Activated CD8-positive, alpha-beta T cell treated with anti-CD3 and anti-CD28 coated beads, Interleukin-2, amount 10 ng/mL, durations not matched to agents 7 days and 5 days (primary cell): Measurements from ENCODE around the gene ITFG2. TPM values are rescaled to one million over a fixed set of nuclear protein-coding genes. Genes with fewer than 3 reads are reported as not detected.
A peak's percentile ranks its signal among the peaks of the same experiment; 100 is the strongest.

Experiments used
- ATAC-seq: fragments of 150-1000 bp; cut with Tn5 transposase; one replicate; pipeline ENCODE4 v1.10.0; 2021; ENCODE audit warnings: moderate library complexity
- CTCF ChIA-PET: fragments of 350-600 bp; sonication (Branson Sonifier 250); formaldehyde crosslinking; loops from one replicate; lab custom pipeline; 2021; ENCODE audit warnings: antibody characterized with exemption; lab: Charles Lee
- POLR2A ChIA-PET: fragments of 350-600 bp; sonication (Branson Sonifier 250); formaldehyde crosslinking; loops from one replicate; lab custom pipeline; 2021; ENCODE audit warnings: antibody characterized with exemption; lab: Charles Lee
- DNase-seq: peaks from one replicate; pipeline ENCODE4 v3.0.0-alpha.2; 2020
- H3K27ac Mint-ChIP-seq: one replicate; pipeline ENCODE4 v1.8.0; 2021; ENCODE audit warnings: mild to moderate bottlenecking, mixed read lengths
- H3K27me3 Mint-ChIP-seq: one replicate; pipeline ENCODE4 v1.8.0; 2021; ENCODE audit warnings: low read depth, mixed read lengths
- H3K36me3 Mint-ChIP-seq: one replicate; pipeline ENCODE4 v1.8.0; 2021; ENCODE audit warnings: low read depth, mixed read lengths
- H3K4me1 Mint-ChIP-seq: one replicate; pipeline ENCODE4 v1.8.0; 2021; ENCODE audit warnings: low read depth, mixed read lengths
- H3K4me3 Mint-ChIP-seq: one replicate; pipeline ENCODE4 v1.8.0; 2021; ENCODE audit warnings: mild to moderate bottlenecking, mixed read lengths
- H3K9me3 Mint-ChIP-seq: one replicate; pipeline ENCODE4 v1.8.0; 2022; ENCODE audit warnings: mixed read lengths; ENCODE audit not compliant: insufficient read depth
- total RNA-seq, 2 experiments: library from RNA; stranded (reverse); gene quantifications; one replicate each; pipeline ENCODE4 v1.2.3, GENCODE V29; 2021

Gene ITFG2
- total RNA-seq, 2 experiments from 2014 or later, result 42.3 to 44.5 TPM

GRCh38 chr12:2835691-2836403, 23.4 kb downstream of the ITFG2 start:
- H3K27ac Mint-ChIP-seq, result no peak overlapping the region
- H3K4me3 Mint-ChIP-seq, result no peak overlapping the region
- H3K27me3 Mint-ChIP-seq, result no peaks in the 10 kb centered on the region
- POLR2A ChIA-PET, result interaction anchor here (1.0 kb wide), 1 partner anchor 41 kb away, joined by 5 read pairs; the partner anchor contains the start of genes FOXM1 and RHNO1
- H3K4me1 Mint-ChIP-seq, result no peaks in the 10 kb centered on the region
- CTCF ChIA-PET, result no interaction called here
- ATAC-seq, result no peak
- no peak for DNase-seq
- peaks cover 14% of the 10 kb centered on the region for H3K36me3 Mint-ChIP-seq
- H3K9me3 Mint-ChIP-seq, result no peaks in the 10 kb centered on the region

- Mint-ChIP-seq H3K27ac (no peak overlapping the region), H3K9me3 (no peaks in the 10 kb centered on the region), H3K36me3 (peaks cover 10% of the 10 kb centered on the region), H3K27me3 (no peaks in the 10 kb centered on the region), H3K4me1 (no peaks in the 10 kb centered on the region), H3K4me3 (no peak overlapping the region)
- DNase-seq (no peak), ATAC-seq (no peak)
- CTCF ChIA-PET, result no interaction called here
- POLR2A ChIA-PET, result no interaction called here
These were observed 24.1 kb downstream of the ITFG2 start for GRCh38 chr12:2836574-2836973.

GRCh38 chr12:2841056-2841650, 28.7 kb downstream of the ITFG2 start:
- peaks cover 13% of the 10 kb centered on the region for H3K36me3 Mint-ChIP-seq
- no peak overlapping the region for H3K4me3 Mint-ChIP-seq
- no peaks in the 10 kb centered on the region for H3K4me1 Mint-ChIP-seq
- no peak overlapping the region for H3K27ac Mint-ChIP-seq
- no peak for ATAC-seq
- no peaks in the 10 kb centered on the region for H3K9me3 Mint-ChIP-seq
- ChIA-PET POLR2A (no interaction called here), CTCF (no interaction called here)
- no peak for DNase-seq
- no peaks in the 10 kb centered on the region for H3K27me3 Mint-ChIP-seq

GRCh38 chr12:2842948-2843347, 30.5 kb downstream of the ITFG2 start:
- no peaks in the 10 kb centered on the region for H3K4me1 Mint-ChIP-seq
- CTCF ChIA-PET, result no interaction called here
- ATAC-seq, result no peak
- H3K27me3 Mint-ChIP-seq, result no peaks in the 10 kb centered on the region
- peaks cover 10% of the 10 kb centered on the region for H3K36me3 Mint-ChIP-seq
- H3K4me3 Mint-ChIP-seq, result no peak overlapping the region
- POLR2A ChIA-PET, result no interaction called here
- no peak for DNase-seq
- H3K27ac Mint-ChIP-seq, result no peak overlapping the region
- no peaks in the 10 kb centered on the region for H3K9me3 Mint-ChIP-seq

- H3K4me3 Mint-ChIP-seq, result no peak overlapping the region
- no peak for DNase-seq
- no peaks in the 10 kb centered on the region for H3K27me3 Mint-ChIP-seq
- ATAC-seq, result no peak
- H3K36me3 Mint-ChIP-seq, result peaks cover 5% of the 10 kb centered on the region
- no peaks in the 10 kb centered on the region for H3K9me3 Mint-ChIP-seq
- POLR2A ChIA-PET, result interaction anchor here (1.2 to 1.3 kb wide), 2 partner anchors 10 to 32 kb away, joined by 3 to 4 read pairs; partner anchors contain the start of genes FOXM1 and RHNO1
- CTCF ChIA-PET, result interaction anchor here (1.0 to 3.1 kb wide), 5 partner anchors 9 to 162 kb away, joined by 3 to 11 read pairs (median 5); no protein-coding TSS in a partner anchor
- H3K4me1 Mint-ChIP-seq, result no peaks in the 10 kb centered on the region
- no peak overlapping the region for H3K27ac Mint-ChIP-seq
These were observed 32.3 kb downstream of the ITFG2 start for GRCh38 chr12:2844786-2845185.

- ChIA-PET CTCF (interaction anchor here (1.0 to 3.1 kb wide), 7 partner anchors 9 to 162 kb away, joined by 3 to 11 read pairs (median 4); no protein-coding TSS in a partner anchor), POLR2A (interaction anchor here (0.9 to 1.3 kb wide), 3 partner anchors 10 to 32 kb away, joined by 3 to 4 read pairs (median 3); partner anchors contain the start of genes FOXM1, RHNO1 and TEX52)
- no peak overlapping the region for H3K27ac Mint-ChIP-seq
- H3K4me1 Mint-ChIP-seq, result no peaks in the 10 kb centered on the region
- ATAC-seq (no peak), DNase-seq (no peak)
- no peak overlapping the region for H3K4me3 Mint-ChIP-seq
- H3K27me3 Mint-ChIP-seq, result no peaks in the 10 kb centered on the region
- no peaks in the 10 kb centered on the region for H3K9me3 Mint-ChIP-seq
- H3K36me3 Mint-ChIP-seq, result peaks cover 4% of the 10 kb centered on the region
These were observed 32.8 kb downstream of the ITFG2 start for GRCh38 chr12:2845280-2845679.

- no peaks in the 10 kb centered on the region for H3K4me1 Mint-ChIP-seq
- H3K36me3 Mint-ChIP-seq, result no peaks in the 10 kb centered on the region
- DNase-seq (no peak), ATAC-seq (no peak)
- H3K9me3 Mint-ChIP-seq, result no peaks in the 10 kb centered on the region
- CTCF ChIA-PET, result interaction anchor here (1.4 kb wide), 1 partner anchor 92 kb away, joined by 4 read pairs; no protein-coding TSS in a partner anchor
- no peak overlapping the region for H3K4me3 Mint-ChIP-seq
- POLR2A ChIA-PET, result interaction anchor here (0.6 kb wide), 1 partner anchor 1551 kb away, joined by 6 read pairs; no protein-coding TSS in a partner anchor
- H3K27me3 Mint-ChIP-seq, result no peaks in the 10 kb centered on the region
- no peak overlapping the region for H3K27ac Mint-ChIP-seq
These were observed 39.5 kb downstream of the ITFG2 start for GRCh38 chr12:2851931-2852330.

GRCh38 chr12:2853626-2854025, 41.2 kb downstream of the ITFG2 start:
- peak; percentile 65 for ATAC-seq
- peaks cover 8% of the 10 kb centered on the region for H3K36me3 Mint-ChIP-seq
- no peaks in the 10 kb centered on the region for H3K27me3 Mint-ChIP-seq
- no peaks in the 10 kb centered on the region for H3K4me1 Mint-ChIP-seq
- no peak overlapping the region for H3K4me3 Mint-ChIP-seq
- no peak overlapping the region for H3K27ac Mint-ChIP-seq
- ChIA-PET CTCF (interaction anchor here (1.0 to 2.3 kb wide), 14 partner anchors 8 to 181 kb away, joined by 3 to 17 read pairs (median 4); partner anchors contain the start of genes FOXM1, RHNO1 and TULP3), POLR2A (interaction anchor here (1.1 kb wide), 1 partner anchor 23 kb away, joined by 4 read pairs; the partner anchor contains the start of genes FOXM1 and RHNO1)
- DNase-seq, result peak; percentile 54
- H3K9me3 Mint-ChIP-seq, result no peaks in the 10 kb centered on the region

- H3K4me1 Mint-ChIP-seq, result no peaks in the 10 kb centered on the region
- CTCF ChIA-PET, result interaction anchor here (1.0 to 2.3 kb wide), 11 partner anchors 9 to 180 kb away, joined by 3 to 17 read pairs (median 5); partner anchors contain the start of genes FOXM1, RHNO1 and TULP3
- no peaks in the 10 kb centered on the region for H3K27me3 Mint-ChIP-seq
- peaks cover 19% of the 10 kb centered on the region for H3K36me3 Mint-ChIP-seq
- H3K27ac Mint-ChIP-seq, result no peak overlapping the region
- DNase-seq (no peak), ATAC-seq (no peak)
- H3K4me3 Mint-ChIP-seq, result no peak overlapping the region
- POLR2A ChIA-PET, result interaction anchor here (1.1 to 1.2 kb wide), 2 partner anchors 10 to 22 kb away, joined by 4 read pairs; partner anchors contain the start of genes FOXM1 and RHNO1
- no peaks in the 10 kb centered on the region for H3K9me3 Mint-ChIP-seq
These were observed 42.4 kb downstream of the ITFG2 start for GRCh38 chr12:2854669-2855453.

GRCh38 chr12:2855546-2855945, 43.1 kb downstream of the ITFG2 start:
- ATAC-seq, result no peak
- Mint-ChIP-seq H3K9me3 (no peaks in the 10 kb centered on the region), H3K4me1 (no peaks in the 10 kb centered on the region), H3K4me3 (no peak overlapping the region), H3K36me3 (peaks cover 25% of the 10 kb centered on the region), H3K27ac (no peak overlapping the region), H3K27me3 (no peaks in the 10 kb centered on the region)
- ChIA-PET CTCF (interaction anchor here (2.3 kb wide), 1 partner anchor 89 kb away, joined by 17 read pairs; no protein-coding TSS in a partner anchor), POLR2A (interaction anchor here (1.2 to 1.4 kb wide), 2 partner anchors 11 to 21 kb away, joined by 4 to 6 read pairs; partner anchors contain the start of genes FOXM1 and RHNO1)
- no peak for DNase-seq

GRCh38 chr12:2856051-2856450, 43.6 kb downstream of the ITFG2 start:
- no peak for ATAC-seq
- CTCF ChIA-PET, result no interaction called here

More at GRCh38 chr12:2856051-2856450, 43.6 kb downstream of the ITFG2 start:
- POLR2A ChIA-PET, result interaction anchor here (0.7 to 1.6 kb wide), 3 partner anchors 11 to 21 kb away, joined by 3 to 6 read pairs (median 4); partner anchors contain the start of genes FOXM1 and RHNO1
- H3K4me1 Mint-ChIP-seq, result no peaks in the 10 kb centered on the region
- H3K27ac Mint-ChIP-seq, result no peak overlapping the region
- DNase-seq, result no peak
- H3K9me3 Mint-ChIP-seq, result no peaks in the 10 kb centered on the region
- H3K27me3 Mint-ChIP-seq, result no peaks in the 10 kb centered on the region
- no peak overlapping the region for H3K4me3 Mint-ChIP-seq
- peaks cover 26% of the 10 kb centered on the region for H3K36me3 Mint-ChIP-seq
